ENCODE results near the gene CPT1C.

The CPT1C gene

GRCh38 chr19:49690656-49691242, at the start of gene CPT1C:
Gene CPT1C, plus strand, starts transcription at chr19:49691116. Its CDS starts 1,137 bp downstream, at chr19:49692253.
- intact Hi-C loops (cut with DNase I): loop anchor here (10.0 kb wide), 1 partner anchor 114 kb away; no protein-coding TSS in a partner anchor
- DNase-seq: peak; percentile 84 to 99 (median 92)

DNA sequence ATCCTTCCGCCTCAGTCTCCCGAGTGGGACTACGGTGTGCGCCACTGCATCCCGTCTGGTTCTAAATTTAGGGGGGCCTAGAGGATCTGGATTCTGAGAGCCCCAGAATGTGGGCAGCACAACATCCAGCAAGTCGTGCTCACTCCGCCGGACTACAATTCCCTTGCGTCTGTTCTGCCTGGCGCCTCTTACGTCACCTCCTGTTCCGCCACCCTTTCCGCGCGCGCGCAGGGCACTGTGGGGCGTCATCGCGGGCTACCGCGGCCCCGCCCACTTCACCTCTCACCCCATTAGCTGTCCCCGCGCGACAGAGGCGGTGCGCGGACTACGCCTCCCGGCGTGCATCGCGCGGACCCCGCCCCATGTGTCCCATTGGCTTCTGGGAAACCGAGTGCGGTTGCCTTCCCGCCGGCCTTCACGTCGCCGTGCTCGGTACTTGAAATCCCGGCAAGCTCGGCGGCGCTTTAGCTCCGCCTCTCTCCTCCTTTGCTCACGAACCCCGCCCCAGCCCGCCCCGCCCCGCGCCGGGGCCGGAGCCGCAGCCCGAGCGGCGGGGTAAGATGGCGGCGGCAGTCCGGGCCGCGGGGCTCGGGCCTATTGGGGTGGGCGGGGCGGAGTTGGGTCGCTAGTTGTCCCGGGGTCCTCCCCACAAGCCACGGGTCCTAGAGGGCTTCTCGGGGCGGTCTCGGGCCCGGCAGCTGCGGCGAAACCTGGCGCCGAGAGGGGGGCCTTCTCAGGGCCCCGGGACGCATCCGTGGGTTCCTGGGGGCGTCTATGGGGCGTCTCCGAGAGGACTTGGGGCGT, 49.0 kb upstream of the CPT1C start, which contains the start of gene SCAF1:
Gene SCAF1, plus strand, starts transcription at position 522 of the 804 bp plus-strand sequence. CDS start 2,818 bp downstream, outside the sequence.
- peak; percentile 98 to 100 (median 99) for DNase-seq
- intact Hi-C loops (cut with DNase I): loop anchor here (2.0 to 5.0 kb wide), 3 partner anchors 23 to 49 kb away; partner anchors contain the start of genes BCL2L12, IRF3 and PRMT1

DNA sequence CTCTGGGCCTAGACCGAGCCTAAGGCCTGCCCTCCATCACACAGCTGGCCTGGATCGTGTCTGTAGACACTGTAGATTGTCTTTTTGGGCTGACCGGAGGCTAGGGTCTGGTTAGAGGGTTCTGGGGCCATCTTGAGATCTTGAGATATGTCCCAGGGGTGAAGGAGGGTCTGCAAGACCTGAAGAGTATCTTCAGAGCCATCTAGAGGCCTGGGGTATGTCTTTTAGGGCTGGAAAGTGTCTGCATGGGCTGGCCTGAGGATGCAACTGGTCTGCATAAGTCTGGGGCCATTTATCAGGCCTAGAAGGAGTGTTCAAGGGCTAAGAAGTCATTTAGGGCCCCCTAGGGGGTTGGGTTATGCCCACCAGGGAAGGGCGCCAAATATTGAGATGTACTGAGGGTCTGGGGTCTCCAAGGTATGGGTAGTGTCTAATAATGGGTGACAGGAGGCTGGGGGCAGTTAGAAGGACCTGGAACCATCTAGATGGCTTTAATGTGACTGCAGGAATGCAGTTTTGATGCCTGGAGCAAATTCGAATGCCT, 48.4 kb upstream of the CPT1C start:
- intact Hi-C loops (cut with DNase I): loop anchor here (2.0 to 5.0 kb wide), 2 partner anchors 22 to 35 kb away; partner anchors contain the start of genes BCL2L12, IRF3 and PRMT1
- DNase-seq: no peak

GRCh38 chr19:49643466-49643865, 47.5 kb upstream of the CPT1C start:
- intact Hi-C loops (cut with DNase I): loop anchor here (2.0 to 5.0 kb wide), 2 partner anchors 21 to 34 kb away; partner anchors contain the start of genes BCL2L12, IRF3 and PRMT1
- no peak for DNase-seq

DNA sequence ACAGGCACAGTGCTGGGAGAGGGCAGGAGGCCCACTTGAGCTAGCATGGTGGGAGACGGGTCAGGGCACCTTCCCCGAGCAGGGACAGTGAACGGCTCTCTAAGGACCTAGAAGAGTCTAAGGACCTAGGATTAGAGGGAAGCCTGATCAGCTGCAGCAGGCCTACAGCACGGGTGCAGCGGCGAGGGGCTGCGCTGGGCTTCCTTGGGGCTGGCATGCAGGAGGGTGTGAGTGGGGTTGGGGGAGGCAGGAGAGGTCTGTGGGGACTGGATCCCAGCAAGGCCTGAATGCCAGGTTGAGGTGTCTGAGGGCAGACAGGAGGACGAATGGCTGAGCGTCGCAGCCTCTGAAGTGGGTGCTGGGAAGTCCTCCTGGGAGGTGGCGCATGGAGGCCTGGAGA, 45.3 kb upstream of the CPT1C start:
- DNase-seq: no peak
- intact Hi-C loops (cut with DNase I): no loop called here

DNA sequence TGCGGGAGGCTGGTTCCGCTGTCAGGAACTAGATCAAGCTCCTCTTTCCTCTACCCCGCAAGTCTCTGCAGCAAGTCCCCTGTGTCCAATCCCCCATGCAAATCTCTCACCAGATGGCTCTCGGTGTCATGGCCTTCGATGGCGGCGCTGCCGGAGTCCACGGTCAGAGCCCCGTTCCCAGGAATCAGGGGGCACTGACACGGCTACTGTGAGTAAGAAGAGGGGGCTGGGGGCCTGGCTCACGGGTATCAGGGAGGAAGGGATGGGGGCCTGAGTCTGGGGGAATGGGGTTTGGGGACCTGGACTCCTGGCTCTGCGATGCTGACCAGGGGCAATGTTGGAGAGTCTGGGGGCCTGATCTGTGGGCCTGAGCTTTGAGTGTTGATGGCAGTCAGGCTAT, 44.9 kb upstream of the CPT1C start:
- intact Hi-C loops (cut with DNase I): no loop called here
- DNase-seq: no peak

GRCh38 chr19:49646586-49646985, 44.3 kb upstream of the CPT1C start:
- intact Hi-C loops (cut with DNase I): no loop called here
- DNase-seq: no peak

- DNase-seq: no peak
- intact Hi-C loops (cut with DNase I): no loop called here
These were observed 39.7 kb upstream of the CPT1C start for GRCh38 chr19:49651029-49651819.

- no peak for DNase-seq
- intact Hi-C loops (cut with DNase I): no loop called here
These were observed 38.9 kb upstream of the CPT1C start for GRCh38 chr19:49651820-49652550.

- DNase-seq: no peak
- intact Hi-C loops (cut with DNase I): no loop called here
These were observed 38.1 kb upstream of the CPT1C start for GRCh38 chr19:49652551-49653465.

- intact Hi-C loops (cut with DNase I): no loop called here
- no peak for DNase-seq
These were observed 37.5 kb upstream of the CPT1C start for GRCh38 chr19:49653466-49653806.

GRCh38 chr19:49654581-49654980, 36.3 kb upstream of the CPT1C start:
- no peak for DNase-seq
- intact Hi-C loops (cut with DNase I): no loop called here

DNA sequence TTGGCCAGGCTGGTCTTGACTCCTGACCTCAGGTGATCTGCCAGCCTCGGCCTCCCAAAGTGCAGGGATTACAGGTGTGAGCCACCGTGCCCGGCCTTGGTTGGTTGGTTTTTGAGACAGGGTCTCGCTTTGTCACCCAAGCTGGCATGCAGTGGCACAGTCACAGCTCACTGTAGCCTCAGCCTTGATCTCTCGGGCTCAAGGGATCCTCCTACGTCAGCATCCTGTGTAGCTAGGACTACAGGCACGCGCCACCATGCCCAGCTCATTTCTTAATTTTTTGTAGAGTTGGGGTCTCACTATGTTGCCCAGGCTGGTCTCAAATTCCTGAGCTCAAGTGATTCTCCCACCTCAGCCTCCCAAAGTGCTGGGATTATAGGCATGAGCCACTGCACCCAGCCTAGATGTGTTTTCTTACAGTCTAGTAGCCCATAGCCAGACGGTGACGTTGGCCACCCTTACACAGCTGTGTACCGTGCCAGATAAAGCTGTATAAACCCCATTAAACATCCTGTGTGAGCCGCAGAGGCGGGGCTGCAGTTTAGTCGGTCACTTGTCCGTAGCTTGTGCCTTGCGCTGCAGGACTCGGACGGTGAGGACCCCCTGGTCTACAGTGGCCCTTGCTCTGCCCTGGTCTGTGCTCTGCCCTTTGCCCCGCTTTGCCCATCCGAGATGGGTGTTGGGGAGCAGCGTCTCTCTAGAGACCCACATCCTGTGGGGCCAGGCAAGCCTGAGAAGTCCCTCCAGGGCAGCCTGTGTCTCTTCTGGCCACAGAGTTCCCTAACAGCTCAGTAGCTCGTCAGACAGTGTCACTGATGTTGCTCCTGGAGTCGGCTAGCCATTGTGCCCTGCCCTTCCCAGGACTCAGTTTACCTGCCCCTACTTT, 35.1 kb upstream of the CPT1C start:
- no peak for DNase-seq
- intact Hi-C loops (cut with DNase I): no loop called here

- intact Hi-C loops (cut with DNase I): no loop called here
- DNase-seq: no peak
These were observed 34.3 kb upstream of the CPT1C start for GRCh38 chr19:49656456-49657109.

DNA sequence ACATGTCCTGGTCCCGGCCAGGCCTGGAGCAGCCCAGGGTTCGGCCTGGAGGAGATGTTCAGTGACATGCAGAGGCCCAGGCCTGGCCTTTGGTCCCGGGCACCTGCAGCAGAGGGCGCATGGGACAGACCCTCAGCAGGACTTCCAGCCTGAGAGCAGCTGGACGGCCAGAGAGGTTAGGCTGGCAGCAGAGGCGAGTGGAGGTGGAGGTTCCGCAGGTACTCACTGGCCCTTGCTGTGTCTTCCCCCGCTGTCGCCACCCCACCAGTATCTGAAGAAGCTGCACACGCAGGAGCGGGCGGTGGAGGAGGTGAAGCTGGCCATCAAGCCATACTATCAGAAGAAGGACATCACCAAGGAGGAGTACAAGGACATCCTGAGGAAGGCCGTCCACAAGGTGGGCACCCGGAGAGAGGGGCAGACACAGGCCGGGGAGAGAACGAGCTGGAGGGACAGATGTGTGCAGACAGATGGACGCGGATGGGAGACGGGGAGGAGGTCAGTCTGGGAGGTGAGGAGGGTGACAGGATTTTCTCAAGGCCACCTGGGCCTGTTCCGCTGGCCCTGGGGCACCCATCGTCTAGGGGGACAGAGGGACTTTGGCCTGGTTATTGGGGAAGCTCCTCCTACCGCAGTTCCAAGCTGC, 33.3 kb upstream of the CPT1C start:
- DNase-seq: peak in 2 of 10 donors; percentile 64 to 80
- intact Hi-C loops (cut with DNase I): no loop called here

DNA sequence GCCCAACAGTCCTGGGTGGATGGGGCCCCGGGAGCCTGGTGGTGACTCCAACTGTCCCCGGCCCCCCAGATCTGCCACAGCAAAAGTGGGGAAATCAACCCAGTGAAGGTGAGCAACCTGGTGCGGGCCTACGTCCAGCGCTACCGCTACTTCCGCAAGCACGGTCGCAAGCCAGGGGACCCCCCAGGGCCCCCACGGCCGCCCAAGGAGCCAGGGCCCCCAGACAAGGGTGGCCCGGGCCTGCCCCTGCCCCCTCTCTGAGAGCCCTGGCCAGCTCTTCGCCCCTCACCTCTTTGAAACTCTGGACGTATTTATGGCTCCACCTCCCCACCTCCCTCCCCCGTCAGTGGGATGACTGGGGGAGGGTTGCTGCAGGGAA, 32.8 kb upstream of the CPT1C start:
- intact Hi-C loops (cut with DNase I): no loop called here
- no peak for DNase-seq
